ENCODE measurements around the gene ALK.

The ALK gene

DNA sequence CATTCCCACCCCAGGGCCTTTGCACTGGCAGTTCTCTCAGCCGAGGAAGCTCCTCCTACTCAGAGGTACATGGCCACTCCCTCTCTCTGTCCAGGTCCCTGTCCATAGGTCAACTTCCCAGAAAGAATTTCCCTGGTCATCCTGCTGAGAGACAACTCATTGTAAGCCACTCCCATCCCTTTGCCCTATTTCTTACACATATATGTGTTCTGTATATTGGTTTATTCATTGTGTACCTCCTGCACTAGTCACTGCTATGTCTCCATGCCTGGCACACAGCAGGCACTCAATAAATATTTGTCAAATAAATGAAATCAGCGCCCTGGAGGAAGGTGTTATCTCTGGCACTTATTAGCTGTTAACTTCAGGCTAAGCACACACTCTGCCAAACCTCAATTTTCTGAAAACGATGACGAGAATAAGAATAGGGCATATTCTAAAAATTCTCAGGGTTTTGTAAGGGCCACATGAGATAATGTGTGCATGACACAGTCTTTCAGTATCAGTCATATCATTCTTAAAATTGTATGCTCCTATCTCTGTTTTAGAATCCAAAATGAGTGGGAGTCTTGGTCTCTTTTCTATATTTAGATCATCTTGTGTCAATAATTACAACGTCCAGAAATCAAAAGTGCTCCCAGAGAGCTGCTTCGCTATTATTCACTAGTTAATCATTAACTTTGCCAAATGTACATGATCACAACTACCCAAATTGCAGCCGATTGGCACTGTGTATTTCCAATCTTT is 198.0 kb downstream of the ALK start:
- in situ Hi-C loops (cut with MboI; ENCODE audit: low sequenced_read_pairs) = no loop called here

DNA sequence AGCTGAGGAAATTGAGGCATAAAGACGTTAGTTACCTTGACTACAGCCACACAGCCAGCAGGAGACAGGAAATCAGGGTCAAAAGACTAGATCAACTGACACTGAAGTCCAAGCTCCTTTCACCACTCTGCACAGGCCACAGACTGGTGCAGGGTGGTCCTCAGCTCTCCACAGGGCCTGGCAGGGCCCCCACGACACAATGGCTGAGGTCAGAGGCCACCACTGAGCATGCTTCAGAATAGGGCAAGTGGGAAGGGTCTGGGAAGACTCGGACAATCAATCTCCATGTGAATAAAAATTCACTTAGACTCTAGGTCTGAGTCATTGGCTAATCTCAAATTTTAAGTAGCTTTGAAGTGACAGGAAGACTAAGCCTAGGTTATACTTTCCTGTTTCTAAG is 201.7 kb downstream of the ALK start:
- in situ Hi-C loops (cut with MboI; ENCODE audit: low sequenced_read_pairs) = no loop called here

DNA sequence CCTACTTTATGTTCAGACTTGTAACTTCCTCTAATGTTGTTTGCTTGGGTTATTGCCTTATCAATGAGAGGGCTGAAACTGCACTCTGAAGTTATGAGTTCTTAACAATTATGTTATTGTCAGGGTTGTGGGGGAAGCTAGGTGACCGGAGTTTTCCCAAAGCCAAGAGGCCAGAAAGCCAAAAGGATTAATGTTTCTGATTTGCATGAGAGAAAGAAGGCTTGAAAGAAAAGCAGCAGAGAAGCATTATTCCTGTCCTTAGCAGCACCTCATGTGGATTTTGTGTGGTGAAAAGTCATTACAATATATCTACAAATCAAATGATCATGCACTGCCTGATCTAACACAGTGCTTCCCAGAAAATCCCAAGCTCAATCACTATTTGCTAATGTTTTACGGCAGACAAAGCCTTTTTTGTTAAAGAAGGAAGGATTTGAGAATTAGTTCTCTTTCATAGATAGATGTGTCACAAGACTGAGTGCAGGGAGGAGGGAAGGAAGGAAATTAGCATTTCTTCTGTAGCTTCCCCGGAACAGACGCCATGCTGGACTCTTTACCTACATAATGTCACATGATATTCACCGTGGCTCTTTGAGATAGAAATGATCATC is 203.2 kb downstream of the ALK start:
- in situ Hi-C loops (cut with MboI; ENCODE audit: low sequenced_read_pairs) = no loop called here

DNA sequence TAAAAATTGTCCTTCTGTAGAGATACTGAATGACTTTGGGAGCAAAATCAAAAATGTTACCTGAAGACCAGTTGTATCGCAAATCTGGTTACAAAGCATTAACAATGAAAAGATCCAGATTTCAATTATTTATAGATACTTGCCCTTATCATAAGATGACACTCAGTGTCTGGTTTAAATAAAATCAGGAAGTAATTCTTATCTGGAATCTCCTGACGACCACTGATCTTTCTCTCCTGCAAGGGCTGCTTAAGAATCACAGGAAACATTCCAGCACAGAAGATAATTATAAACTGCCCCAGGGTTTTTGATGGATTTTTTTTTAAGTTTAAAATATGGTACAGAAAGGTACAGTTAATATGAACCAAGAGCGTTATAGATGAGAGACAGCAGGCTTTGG is 205.7 kb downstream of the ALK start:
- in situ Hi-C loops (cut with MboI; ENCODE audit: low sequenced_read_pairs) = no loop called here

DNA sequence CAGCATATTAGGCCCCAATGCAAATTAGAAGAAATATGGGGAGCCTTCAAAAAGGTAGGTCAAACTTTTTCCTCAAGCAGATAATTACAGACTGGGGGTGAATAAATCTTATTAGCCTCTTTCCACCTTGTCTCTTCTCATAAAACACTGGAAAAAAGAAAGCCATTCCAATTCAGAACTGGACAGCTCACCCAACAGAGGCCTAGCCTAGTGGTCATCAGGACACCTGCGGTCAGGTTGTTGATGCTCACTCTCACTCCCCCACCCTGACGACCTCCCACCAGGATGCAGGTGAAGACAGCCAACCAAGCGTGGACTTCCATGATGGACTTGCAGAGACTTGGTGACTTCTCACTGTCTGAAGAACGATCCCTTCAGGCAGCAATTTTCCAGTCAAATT is 207.1 kb downstream of the ALK start:
- in situ Hi-C loops (cut with MboI; ENCODE audit: low sequenced_read_pairs) = no loop called here

DNA sequence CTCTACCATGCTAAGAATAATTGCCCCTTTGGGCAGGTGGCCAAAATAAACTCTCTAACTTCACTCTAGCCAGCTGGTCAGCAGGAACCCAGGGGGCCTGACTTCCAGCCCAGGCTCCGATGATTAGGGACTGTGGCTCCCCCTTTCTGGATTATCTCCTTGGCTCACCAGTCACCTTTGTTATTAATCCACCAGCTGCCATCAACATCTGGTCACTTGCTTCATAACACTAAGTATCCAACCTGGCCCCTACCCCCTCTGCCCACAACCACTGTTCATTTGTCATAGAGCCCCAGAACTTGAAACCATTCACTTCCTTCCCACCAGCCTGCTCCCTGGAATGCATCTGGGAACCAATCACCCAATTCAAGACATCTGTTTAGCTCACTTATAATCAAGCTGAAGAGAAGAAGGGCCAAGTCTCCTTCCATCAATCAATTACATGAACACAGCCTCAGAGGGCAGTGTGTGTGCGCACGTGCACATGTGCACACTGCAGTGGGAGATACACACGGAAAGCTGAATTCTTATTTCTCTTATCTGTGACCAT is 215.1 kb downstream of the ALK start:
- in situ Hi-C loops (cut with MboI; ENCODE audit: low sequenced_read_pairs) = no loop called here

DNA sequence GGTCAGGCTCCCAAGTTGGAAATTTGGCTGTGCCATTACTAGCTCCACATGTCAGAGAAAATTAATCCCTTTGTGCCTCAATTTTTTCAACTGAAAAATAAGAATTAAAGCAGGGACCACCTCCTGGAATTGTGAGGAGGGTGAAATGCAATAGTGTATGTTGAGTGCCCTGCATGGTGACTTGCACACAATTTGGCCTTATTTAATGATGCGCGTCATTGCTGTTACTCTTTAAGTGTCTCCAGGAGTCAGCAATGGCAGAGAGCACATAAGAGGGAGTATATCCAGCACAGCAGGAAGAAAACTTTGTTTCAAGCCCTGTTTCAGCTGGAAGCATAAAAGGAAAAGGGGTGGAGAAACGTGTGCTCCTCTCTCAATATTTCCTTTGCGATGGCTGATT is 215.8 kb downstream of the ALK start:
- in situ Hi-C loops (cut with MboI; ENCODE audit: low sequenced_read_pairs) = no loop called here

DNA sequence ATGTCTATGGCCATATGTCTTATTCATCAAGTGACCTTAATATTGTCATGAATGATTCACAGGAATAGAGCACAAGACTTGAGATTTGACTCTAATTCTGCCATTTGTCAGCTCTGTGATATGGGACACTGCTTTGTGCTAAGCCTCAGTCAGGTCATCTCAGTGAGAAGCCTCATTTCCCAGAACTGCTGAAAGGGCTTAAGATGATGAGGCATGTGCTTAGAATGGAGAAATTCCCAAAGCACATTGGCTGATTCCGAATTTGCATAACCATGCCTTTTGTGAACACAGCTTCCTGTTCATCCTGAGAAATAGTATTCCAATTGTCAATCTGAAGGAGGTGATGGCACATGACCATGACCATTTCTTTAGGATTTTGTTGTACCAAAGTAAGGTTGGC is 218.1 kb downstream of the ALK start:
- in situ Hi-C loops (cut with MboI; ENCODE audit: low sequenced_read_pairs) = no loop called here

DNA sequence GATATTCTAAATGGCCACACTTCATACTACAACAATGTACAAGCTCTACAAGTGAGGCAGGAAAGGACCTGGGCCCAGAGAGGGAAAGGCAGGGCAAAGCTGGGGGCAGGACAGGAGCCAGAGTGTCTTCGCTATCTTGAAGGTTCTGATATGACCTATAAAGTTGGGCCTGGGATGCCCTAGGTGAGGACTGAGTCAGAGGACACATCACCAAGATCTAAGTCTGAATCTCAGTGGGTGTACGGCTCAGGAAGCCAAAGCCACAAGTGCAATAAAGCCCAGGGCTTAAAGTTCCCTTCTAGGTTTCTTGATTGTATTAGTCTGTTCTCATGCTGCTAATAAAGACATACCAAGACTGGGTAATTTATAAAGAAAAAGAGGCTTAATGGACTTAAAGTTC is 219.1 kb downstream of the ALK start:
- in situ Hi-C loops (cut with MboI; ENCODE audit: low sequenced_read_pairs) = no loop called here

DNA sequence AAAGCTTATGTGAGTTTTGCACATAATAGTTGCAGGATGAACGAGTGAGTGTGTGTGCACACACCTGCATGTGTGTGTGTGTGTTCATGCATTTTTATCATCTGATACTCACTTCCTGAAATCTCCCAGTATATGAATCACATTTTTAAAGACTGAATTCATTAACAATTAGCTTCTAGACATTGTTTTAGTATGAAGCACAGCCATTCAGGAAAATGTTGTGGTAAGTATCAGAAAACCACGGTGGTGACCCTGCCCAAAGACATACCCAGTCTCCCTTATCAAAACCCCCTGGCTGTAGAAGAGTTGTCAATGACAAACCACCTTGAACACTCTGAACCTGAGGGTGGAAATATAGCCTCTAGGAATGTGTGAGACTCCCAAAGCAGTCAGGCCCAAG is 220.8 kb downstream of the ALK start:
- in situ Hi-C loops (cut with MboI; ENCODE audit: low sequenced_read_pairs) = no loop called here

DNA sequence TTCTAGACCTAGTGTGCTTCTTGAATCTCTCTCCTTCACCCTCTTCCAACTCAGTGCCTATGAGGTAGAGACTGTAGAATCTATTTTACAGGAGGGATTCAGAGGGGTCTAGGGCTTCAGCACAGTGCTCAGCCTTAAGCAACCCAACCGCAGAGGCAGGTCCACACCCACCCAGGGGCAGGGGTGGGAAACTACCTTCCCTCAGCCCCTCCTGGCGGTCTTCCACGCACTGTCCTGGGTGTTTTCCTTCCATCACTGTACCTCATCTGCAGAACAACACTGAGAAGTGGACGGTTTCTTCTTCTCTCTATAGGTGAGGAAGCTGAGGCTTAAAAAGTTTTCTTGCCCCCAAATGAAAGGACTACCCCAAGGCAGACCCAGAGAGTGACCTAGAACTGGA is 222.3 kb downstream of the ALK start:
- in situ Hi-C loops (cut with MboI; ENCODE audit: low sequenced_read_pairs) = no loop called here

DNA sequence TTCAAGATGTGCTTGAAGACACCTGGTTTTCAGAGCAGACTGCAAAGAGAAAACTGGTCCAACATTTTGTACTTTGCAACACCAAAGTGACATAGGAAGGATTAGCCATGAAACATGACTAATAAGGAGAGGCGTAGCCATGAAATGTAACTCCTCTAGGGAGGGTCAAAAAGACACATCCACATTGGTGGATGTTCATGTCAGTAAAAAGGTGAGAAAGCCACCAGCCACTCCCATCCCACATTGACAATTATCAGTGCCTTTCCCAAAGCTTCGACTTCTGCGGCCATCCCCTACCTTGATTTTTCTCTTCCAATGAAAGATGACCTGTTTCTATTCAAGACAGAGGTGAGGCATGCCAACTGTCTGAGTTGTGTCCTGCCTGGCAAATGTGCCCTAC is 223.2 kb downstream of the ALK start:
- in situ Hi-C loops (cut with MboI; ENCODE audit: low sequenced_read_pairs) = no loop called here

DNA sequence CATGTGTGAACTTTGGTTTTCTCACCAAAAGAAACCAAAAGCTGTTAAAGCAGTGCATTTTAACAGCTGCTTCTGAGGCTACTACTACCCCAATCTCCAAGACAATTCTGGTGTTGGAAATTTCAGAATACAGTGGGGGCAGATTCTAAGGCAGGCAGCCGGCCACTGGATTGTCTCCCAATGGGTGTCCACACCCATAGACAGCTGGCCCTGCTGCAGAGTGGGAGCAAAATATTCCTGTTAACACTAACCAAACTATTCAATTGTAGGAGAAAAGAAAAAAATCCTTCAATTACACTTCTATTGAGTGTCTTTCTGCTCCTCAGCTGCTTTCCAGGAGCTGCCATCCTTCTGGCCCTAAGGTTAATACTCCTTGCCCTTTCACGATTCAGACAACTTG is 223.7 kb downstream of the ALK start:
- in situ Hi-C loops (cut with MboI; ENCODE audit: low sequenced_read_pairs) = no loop called here

DNA sequence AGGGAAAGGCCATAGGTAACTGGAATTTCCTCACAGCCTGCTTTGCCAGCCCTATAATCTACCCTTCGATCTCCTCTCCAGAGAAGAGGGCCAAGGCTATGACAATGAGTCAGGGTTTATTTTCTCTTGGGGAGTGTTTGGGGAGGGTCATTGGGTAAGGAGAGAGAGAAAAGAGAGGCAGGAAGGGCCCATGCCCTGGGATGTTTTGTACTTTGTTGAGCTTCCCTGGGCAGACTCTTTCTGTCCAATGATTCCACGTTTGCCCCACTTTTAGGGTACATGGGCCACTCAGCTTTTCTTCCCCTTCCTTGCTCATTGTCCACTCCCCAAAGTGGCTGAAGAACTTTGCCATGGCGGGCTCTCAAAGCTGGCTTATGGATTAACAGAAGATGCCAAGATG is 224.2 kb downstream of the ALK start:
- in situ Hi-C loops (cut with MboI; ENCODE audit: low sequenced_read_pairs) = no loop called here

DNA sequence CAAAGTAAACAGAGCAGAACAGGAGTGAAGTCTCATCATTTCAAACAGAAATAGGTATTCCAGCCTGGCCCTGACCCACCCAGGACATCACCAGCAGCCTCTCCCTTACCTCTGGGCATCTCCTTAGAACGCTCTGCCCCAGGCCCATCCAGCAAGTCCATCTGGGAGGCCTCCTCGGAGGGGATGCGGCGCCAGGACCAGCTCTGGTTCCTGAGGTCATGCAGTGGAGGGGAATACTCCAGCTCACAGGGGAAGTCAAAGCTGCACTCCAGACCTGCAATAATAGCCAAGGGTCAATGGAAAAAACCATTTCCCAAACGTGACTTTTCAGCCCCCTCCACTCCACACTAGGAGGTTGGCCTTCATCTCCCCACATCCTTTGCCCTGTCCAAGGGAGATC is 226.6 kb downstream of the ALK start:
- in situ Hi-C loops (cut with MboI; ENCODE audit: low sequenced_read_pairs) = no loop called here

DNA sequence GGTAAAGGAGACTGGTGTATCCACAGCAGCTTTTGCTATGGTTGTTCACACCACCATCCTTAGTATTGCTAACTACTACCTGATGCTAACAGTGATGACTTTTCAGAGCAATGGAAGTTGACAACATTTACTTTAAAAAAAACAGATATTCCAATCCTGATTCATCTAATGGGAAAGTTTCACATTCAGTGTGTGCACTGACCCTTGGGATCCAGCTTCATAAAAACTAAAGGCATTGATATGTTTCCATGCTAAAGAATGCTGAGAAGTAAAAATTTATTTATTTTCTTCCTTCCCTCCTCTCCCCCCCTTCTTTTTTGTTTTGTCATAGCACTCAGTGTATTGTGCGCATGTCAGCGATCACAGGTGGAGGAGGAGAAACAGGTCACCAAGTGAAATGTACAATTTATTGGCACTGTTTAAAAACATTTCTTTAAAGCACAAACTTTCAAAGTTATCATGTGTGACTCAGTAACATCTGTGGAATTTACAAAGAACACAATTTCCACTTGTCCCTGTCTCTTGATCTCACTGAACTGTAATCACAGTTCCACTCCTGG is 229.9 kb downstream of the ALK start:
- in situ Hi-C loops (cut with MboI; ENCODE audit: low sequenced_read_pairs) = no loop called here

DNA sequence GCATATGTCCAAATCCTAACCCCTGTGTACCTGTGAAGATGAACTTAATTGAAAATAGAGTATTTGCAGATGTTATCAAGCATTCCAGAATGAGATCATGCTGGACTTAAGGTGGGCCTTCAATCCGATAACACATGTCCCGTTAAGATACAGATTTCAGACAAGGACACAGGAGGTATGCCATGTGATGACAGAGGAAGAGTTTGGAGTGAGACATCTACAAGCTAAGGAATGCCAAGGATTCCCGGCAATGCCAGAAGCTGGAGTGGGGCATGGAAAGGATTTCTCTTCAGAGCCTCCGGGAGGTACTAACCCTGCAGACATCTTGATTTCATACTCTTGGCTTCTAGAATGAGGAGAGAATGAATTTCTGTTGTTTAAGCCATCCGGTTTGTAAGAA is 231.7 kb downstream of the ALK start:
- in situ Hi-C loops (cut with MboI; ENCODE audit: low sequenced_read_pairs) = no loop called here

DNA sequence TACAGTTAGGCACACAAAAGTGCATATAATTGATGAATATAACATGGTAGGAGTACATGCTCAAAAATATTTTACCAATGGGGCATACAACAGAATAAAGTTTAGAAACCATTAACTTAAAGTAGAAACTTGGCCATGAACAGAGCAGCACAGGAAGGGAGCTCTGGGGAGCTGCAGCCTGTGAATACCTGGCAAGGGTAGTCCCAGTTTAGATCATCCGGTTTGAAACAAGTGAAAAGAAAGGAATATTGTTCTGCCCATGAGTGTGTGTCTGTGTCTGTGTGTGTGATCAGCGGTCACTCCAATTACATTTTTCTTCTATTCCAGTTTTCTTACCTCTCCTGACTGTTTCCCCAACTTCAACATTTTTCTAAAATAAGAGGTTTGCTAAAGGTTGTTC is 233.0 kb downstream of the ALK start:
- in situ Hi-C loops (cut with MboI; ENCODE audit: low sequenced_read_pairs) = no loop called here

DNA sequence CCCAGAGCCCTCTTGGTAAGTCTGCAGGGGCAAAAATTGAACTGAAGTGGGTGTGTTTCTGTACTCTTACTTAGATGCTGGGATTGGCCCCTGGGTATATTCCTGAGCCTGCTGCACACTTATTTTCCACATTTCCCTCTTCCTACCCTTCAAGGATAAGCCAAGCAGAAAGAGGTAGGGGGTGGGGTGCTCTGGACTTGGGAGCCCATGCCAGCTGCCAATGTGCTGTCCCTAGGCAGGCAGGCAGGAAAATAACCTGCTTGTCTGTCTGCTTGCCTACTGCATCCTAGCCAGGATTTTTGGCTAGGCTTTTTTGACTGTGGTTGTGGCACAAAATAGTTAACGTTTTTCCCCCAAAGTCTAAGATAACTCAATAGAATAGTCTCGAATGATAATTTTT is 234.3 kb downstream of the ALK start:
- in situ Hi-C loops (cut with MboI; ENCODE audit: low sequenced_read_pairs) = no loop called here

DNA sequence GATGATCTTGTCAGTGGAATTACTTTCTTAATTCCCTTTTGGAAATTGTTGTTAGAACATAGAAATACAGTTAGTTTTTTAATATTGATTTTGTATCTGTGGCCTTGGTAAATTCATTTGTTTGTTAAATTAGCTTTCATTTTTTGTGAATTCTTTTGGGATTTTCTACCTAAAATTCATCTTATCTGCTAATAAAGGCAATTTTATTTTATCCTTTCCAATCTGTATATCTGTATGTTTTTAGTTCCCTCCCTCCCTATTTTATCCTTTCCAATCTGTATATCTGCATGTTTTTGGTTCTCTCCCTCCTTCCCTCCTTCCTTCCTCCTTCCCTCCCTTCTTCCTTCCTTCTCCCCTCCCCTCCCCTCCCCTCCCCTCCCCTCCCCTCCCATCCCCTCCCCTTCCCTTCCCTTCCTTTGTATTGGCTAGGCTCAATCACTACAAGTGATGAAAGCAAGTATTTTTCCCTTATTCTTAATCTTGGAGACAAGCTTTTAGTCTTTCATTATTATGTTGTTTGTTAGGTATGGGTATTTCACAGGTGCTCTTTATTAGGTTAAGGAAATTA is 244.4 kb downstream of the ALK start:
- in situ Hi-C loops (cut with MboI; ENCODE audit: low sequenced_read_pairs) = no loop called here

DNA sequence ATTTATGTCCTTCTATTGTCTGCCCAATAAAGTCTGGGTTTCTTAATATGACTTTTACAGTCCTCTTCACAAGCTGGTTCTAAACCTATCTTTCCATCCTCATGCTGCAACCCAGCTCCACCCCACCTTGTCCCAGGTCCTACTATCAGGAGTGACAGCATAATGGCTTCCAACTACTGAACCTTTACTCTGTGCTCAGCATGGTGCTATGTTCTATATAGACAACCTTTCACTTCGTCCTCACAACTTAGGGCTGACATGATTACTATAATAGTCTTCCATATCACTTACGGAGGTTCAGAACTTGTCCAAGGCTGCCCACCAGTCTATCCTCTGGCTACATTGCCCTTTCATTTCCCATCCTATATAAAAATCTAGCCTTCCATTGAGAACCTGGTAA is 256.8 kb downstream of the ALK start:
- in situ Hi-C loops (cut with MboI; ENCODE audit: low sequenced_read_pairs) = no loop called here

DNA sequence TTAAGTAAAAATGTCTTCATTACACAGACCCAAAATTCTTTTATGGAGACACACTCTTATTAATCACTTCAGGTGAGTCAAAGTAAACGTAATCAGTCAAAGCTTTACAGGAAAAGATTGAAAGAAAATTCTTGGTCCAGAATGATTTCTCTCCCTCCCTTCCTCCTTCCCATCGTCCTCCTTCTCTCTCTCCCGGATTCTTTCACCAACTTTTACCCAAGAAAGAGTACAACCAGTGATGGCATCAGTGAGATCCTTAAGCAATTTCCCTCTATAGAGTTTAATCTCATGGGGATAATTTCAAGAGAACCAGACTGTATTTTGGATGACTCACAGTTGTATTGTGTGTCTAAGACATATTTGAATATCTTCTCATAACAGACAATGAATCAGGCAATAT is 258.1 kb downstream of the ALK start:
- in situ Hi-C loops (cut with MboI; ENCODE audit: low sequenced_read_pairs) = no loop called here

Data from HL-60/S4 treated with phorbol 12-myristate 13-acetate at 8.2 ng/mL for 4 days and 3 days (cell line).